Esophagus mucosa (tissue), 1 donor: ENCODE data around the gene SFXN1. TPM values are rescaled to one million over a fixed set of nuclear protein-coding genes. Genes with fewer than 3 reads are reported as not detected.

ENCODE experiments used
- ATAC-seq: fragments of 200-7000 bp; cut with Tn5 transposase; one replicate; pipeline ENCODE4 v1.9.1; 2020
- total RNA-seq: library from RNA; stranded (reverse); gene quantifications from one replicate; pipeline ENCODE4 v1.2.4, GENCODE V29; 2023
- donor health status: DM: yes; HTN: yes; CAD: no.

SFXN1 gene
- total RNA-seq, 1 donor from 2014 or later = 35.8 TPM

- ATAC-seq = no peak
Observed at GRCh38 chr5:175544108-175544511, 65.8 kb downstream of the SFXN1 start.

- ATAC-seq = no peak
Observed at GRCh38 chr5:175544586-175544985, 66.2 kb downstream of the SFXN1 start.

- ATAC-seq = no peak
Observed at GRCh38 chr5:175547842-175548241, 69.5 kb downstream of the SFXN1 start.

GRCh38 chr5:175548626-175549311 lies 70.4 kb downstream of the SFXN1 start:
- ATAC-seq = no peak

- no peak for ATAC-seq
Observed at GRCh38 chr5:175550055-175550805, 71.9 kb downstream of the SFXN1 start.

- ATAC-seq = no peak
Observed at GRCh38 chr5:175551266-175551665, 72.9 kb downstream of the SFXN1 start.

- ATAC-seq = no peak
Observed at GRCh38 chr5:175554296-175554695, 75.9 kb downstream of the SFXN1 start.

- ATAC-seq = no peak
Observed at GRCh38 chr5:175555168-175555785, 76.9 kb downstream of the SFXN1 start.

GRCh38 chr5:175556794-175557193 lies 78.4 kb downstream of the SFXN1 start:
- ATAC-seq = no peak

GRCh38 chr5:175557778-175558177 lies 79.4 kb downstream of the SFXN1 start:
- ATAC-seq = no peak

- ATAC-seq = no peak
Observed at GRCh38 chr5:175558801-175559480, 80.6 kb downstream of the SFXN1 start.

- no peak for ATAC-seq
Observed at GRCh38 chr5:175560011-175560410, 81.7 kb downstream of the SFXN1 start.

GRCh38 chr5:175561085-175561484 lies 82.7 kb downstream of the SFXN1 start:
- no peak for ATAC-seq

GRCh38 chr5:175564716-175565115 lies 86.4 kb downstream of the SFXN1 start:
- no peak for ATAC-seq

GRCh38 chr5:175566697-175567096 lies 88.3 kb downstream of the SFXN1 start:
- no peak for ATAC-seq

- ATAC-seq = no peak
Observed at GRCh38 chr5:175567954-175568353, 89.6 kb downstream of the SFXN1 start.

GRCh38 chr5:175569701-175570100 lies 91.3 kb downstream of the SFXN1 start:
- no peak for ATAC-seq

GRCh38 chr5:175572886-175573285 lies 94.5 kb downstream of the SFXN1 start:
- ATAC-seq = no peak

- no peak for ATAC-seq
Observed at GRCh38 chr5:175573493-175574269, 95.3 kb downstream of the SFXN1 start.

- ATAC-seq = no peak
Observed at GRCh38 chr5:175575301-175575700, 96.9 kb downstream of the SFXN1 start.

- no peak for ATAC-seq
Observed at GRCh38 chr5:175576096-175576495, 97.7 kb downstream of the SFXN1 start.

- ATAC-seq = no peak
Observed at GRCh38 chr5:175576591-175576990, 98.2 kb downstream of the SFXN1 start.
